Suprapubic skin (tissue), 4 donors: Measurements from ENCODE around the gene CLIP2.

Source experiments
- EP300 ChIP-seq: sonication (generic); formaldehyde crosslinking; IDR thresholded peaks from one replicate; pipeline ENCODE4 v1.6.1; 2017; ENCODE audit warnings: antibody characterized with exemption
- POLR2A ChIP-seq, 2 donors: fragments of 450-650 bp; IDR thresholded peaks; one replicate each; pipeline ENCODE4 v1.6.1; 2017; ENCODE audit warnings: antibody characterized with exemption in 2 of 2, mild to moderate bottlenecking in 2 of 2, moderate library complexity in 2 of 2
- POLR2AphosphoS5 ChIP-seq, 3 donors: sonication (generic); formaldehyde crosslinking; IDR thresholded peaks; one replicate each; pipeline ENCODE4 v1.6.1; 2017; ENCODE audit warnings: antibody characterized with exemption in 3 of 3
- TF ChIP-seq, protein P1 (sequence below), 2 donors: fragments of 200-600 bp in 1 of 2; fragments of 450-650 bp in 1 of 2; sonication (generic) in 1 of 2; IDR thresholded peaks; one replicate each; pipeline ENCODE4 v1.5.1; 2016 to 2019; ENCODE audit warnings: antibody characterized with exemption in 2 of 2, mild to moderate bottlenecking in 1 of 2, moderate library complexity in 1 of 2

- TF ChIP-seq, protein P1, sequence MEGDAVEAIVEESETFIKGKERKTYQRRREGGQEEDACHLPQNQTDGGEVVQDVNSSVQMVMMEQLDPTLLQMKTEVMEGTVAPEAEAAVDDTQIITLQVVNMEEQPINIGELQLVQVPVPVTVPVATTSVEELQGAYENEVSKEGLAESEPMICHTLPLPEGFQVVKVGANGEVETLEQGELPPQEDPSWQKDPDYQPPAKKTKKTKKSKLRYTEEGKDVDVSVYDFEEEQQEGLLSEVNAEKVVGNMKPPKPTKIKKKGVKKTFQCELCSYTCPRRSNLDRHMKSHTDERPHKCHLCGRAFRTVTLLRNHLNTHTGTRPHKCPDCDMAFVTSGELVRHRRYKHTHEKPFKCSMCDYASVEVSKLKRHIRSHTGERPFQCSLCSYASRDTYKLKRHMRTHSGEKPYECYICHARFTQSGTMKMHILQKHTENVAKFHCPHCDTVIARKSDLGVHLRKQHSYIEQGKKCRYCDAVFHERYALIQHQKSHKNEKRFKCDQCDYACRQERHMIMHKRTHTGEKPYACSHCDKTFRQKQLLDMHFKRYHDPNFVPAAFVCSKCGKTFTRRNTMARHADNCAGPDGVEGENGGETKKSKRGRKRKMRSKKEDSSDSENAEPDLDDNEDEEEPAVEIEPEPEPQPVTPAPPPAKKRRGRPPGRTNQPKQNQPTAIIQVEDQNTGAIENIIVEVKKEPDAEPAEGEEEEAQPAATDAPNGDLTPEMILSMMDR (IDR thresholded peaks at IDR 0.05): no peak
- TF ChIP-seq POLR2AphosphoS5 (IDR thresholded peaks at IDR 0.05) (no peak), POLR2A (IDR thresholded peaks at IDR 0.05) (no peak), EP300 (no peak)
Observed at GRCh38 chr7:74371381-74372341, 82.5 kb downstream of the CLIP2 start.
